Natural killer cell (primary cell): ENCODE results near the gene PIBF1. TPM values are rescaled to one million over a fixed set of nuclear protein-coding genes. Genes with fewer than 3 reads are reported as not detected.

ENCODE experiments used
- ATAC-seq, 3 donors: fragments of 150-1000 bp in 2 of 3; fragments of 200-7000 bp in 1 of 3; cut with Tn5 transposase; 1 replicate in 1 of 3; 2 replicates in 2 of 3; pipeline ENCODE4 v1.10.0; 2021; ENCODE audit warnings: mild to moderate bottlenecking in 2 of 3, moderate library complexity in 2 of 3
- DNase-seq, 2 donors: peaks; one replicate each; pipeline versions ENCODE4 v3.0.0 to v3.0.0-alpha.2; 2013 to 2021; ENCODE audit warnings: mixed read lengths in 1 of 2
- H3K27ac ChIP-seq: one replicate; pipeline ENCODE4 v1.5.1; 2013; ENCODE audit warnings: mild to moderate bottlenecking, low read length
- H3K27me3 ChIP-seq: one replicate; pipeline ENCODE4 v1.6.1; 2013; ENCODE audit warnings: low read length; ENCODE audit not compliant: control insufficient read depth, insufficient read depth
- H3K36me3 ChIP-seq: one replicate; pipeline ENCODE4 v1.6.1; 2013; ENCODE audit warnings: low read length; ENCODE audit not compliant: control insufficient read depth, insufficient read depth
- H3K4me1 ChIP-seq: one replicate; pipeline ENCODE4 v1.6.1; 2013; ENCODE audit warnings: low read length; ENCODE audit not compliant: control insufficient read depth, insufficient read depth
- H3K4me3 ChIP-seq: one replicate; pipeline ENCODE4 v1.5.1; 2013; ENCODE audit warnings: low read length
- H3K9me3 ChIP-seq: one replicate; pipeline ENCODE4 v1.6.1; 2013; ENCODE audit warnings: low read length; ENCODE audit not compliant: control insufficient read depth, insufficient read depth
- H3K27ac Mint-ChIP-seq, 2 donors: one replicate each; pipeline ENCODE4 v1.8.0; 2022; ENCODE audit warnings: mild to moderate bottlenecking in 2 of 2, mixed read lengths in 2 of 2, moderate library complexity in 1 of 2
- H3K27me3 Mint-ChIP-seq, 2 donors: one replicate each; pipeline ENCODE4 v1.8.0; 2022; ENCODE audit warnings: low read depth in 2 of 2, mixed read lengths in 2 of 2
- H3K36me3 Mint-ChIP-seq: one replicate; pipeline ENCODE4 v1.8.0; 2022; ENCODE audit warnings: mixed read lengths
- H3K4me1 Mint-ChIP-seq, 2 donors: one replicate each; pipeline ENCODE4 v1.8.0; 2022; ENCODE audit warnings: mixed read lengths in 2 of 2
- H3K4me3 Mint-ChIP-seq: one replicate; pipeline ENCODE4 v1.8.0; 2022; ENCODE audit warnings: mild to moderate bottlenecking, moderate library complexity, mixed read lengths
- H3K9me3 Mint-ChIP-seq, 2 donors: one replicate each; pipeline ENCODE4 v1.8.0; 2022; ENCODE audit warnings: mixed read lengths in 2 of 2
- WGBS: methylation state at CpG from one replicate; pipeline ENCODE4 v1.1.7; 2013; ENCODE audit warnings: missing lambda C conversion rate; ENCODE audit not compliant: insufficient coverage; 5-methylcytosine and 5-hydroxymethylcytosine counted together
- intact Hi-C: fragments of 100-400 bp; cut with micrococcal nuclease; formaldehyde crosslinking; loops from one replicate; pipeline ENCODE4 v1.14.2; 2022
- total RNA-seq, 4 donors: library from RNA; stranded (reverse); fragments of 120-200 nt in 1 of 4; gene quantifications; one replicate each; pipeline versions ENCODE4 v1.2.3 to v1.2.4, GENCODE V29; 2013 to 2022
- TF ChIP-seq, protein P1 (sequence below): fragments of 200-600 bp; IDR thresholded peaks from one replicate; pipeline ENCODE4 v1.8.0; 2022; ENCODE audit warnings: antibody characterized with exemption

Gene PIBF1
- total RNA-seq, 3 donors from 2014 or later (not counting 1 experiment from before 2014, with no cell fraction given), result 21.9 to 37.8 (median 27.8) TPM

GRCh38 chr13:72960541-72960940 is 178.6 kb downstream of the PIBF1 start:
- Histone ChIP-seq H3K9me3 (no peaks in the 10 kb centered on the region), H3K27ac (no peak overlapping the region), H3K4me1 (no peaks in the 10 kb centered on the region), H3K36me3 (peaks cover 4% of the 10 kb centered on the region), H3K27me3 (no peaks in the 10 kb centered on the region), H3K4me3 (no peak overlapping the region)
- TF ChIP-seq, protein P1, sequence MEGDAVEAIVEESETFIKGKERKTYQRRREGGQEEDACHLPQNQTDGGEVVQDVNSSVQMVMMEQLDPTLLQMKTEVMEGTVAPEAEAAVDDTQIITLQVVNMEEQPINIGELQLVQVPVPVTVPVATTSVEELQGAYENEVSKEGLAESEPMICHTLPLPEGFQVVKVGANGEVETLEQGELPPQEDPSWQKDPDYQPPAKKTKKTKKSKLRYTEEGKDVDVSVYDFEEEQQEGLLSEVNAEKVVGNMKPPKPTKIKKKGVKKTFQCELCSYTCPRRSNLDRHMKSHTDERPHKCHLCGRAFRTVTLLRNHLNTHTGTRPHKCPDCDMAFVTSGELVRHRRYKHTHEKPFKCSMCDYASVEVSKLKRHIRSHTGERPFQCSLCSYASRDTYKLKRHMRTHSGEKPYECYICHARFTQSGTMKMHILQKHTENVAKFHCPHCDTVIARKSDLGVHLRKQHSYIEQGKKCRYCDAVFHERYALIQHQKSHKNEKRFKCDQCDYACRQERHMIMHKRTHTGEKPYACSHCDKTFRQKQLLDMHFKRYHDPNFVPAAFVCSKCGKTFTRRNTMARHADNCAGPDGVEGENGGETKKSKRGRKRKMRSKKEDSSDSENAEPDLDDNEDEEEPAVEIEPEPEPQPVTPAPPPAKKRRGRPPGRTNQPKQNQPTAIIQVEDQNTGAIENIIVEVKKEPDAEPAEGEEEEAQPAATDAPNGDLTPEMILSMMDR, result no peak
- H3K36me3 Mint-ChIP-seq, result peaks cover 10% of the 10 kb centered on the region
- DNase-seq (no peak), ATAC-seq (no peak)
- no peak overlapping the region for H3K27ac Mint-ChIP-seq
- H3K4me3 Mint-ChIP-seq, result no peak overlapping the region
- H3K9me3 Mint-ChIP-seq, result no peaks in the 10 kb centered on the region
- H3K4me1 Mint-ChIP-seq, result no peaks in the 10 kb centered on the region
- intact Hi-C loops, result no loop called here
- H3K27me3 Mint-ChIP-seq, result no peaks in the 10 kb centered on the region

DNA sequence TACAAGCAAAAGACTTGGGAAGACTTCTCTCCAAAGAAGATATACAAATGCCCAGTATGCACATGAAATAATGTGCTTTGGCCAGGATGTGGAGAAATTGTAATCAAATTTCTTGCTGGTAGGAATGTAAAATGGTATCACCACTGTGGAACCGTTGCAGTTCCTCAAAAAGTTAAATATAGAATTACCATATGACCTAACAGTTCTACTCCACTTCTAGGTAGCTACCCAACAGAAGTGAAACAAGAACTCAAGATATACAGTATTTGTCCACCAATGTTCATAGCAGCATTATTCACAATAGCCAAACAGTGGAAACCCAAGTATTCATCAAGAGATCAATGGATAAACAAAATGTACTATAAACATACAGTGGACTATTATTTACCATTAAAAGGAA is 181.8 kb downstream of the PIBF1 start:
- Histone ChIP-seq H3K27me3 (no peaks in the 10 kb centered on the region), H3K27ac (no peak overlapping the region), H3K9me3 (no peaks in the 10 kb centered on the region), H3K4me1 (no peaks in the 10 kb centered on the region), H3K36me3 (peaks cover 5% of the 10 kb centered on the region), H3K4me3 (no peak overlapping the region)
- Mint-ChIP-seq H3K9me3 (no peaks in the 10 kb centered on the region), H3K27me3 (no peaks in the 10 kb centered on the region), H3K36me3 (no peaks in the 10 kb centered on the region), H3K4me3 (no peak overlapping the region), H3K27ac (no peak overlapping the region), H3K4me1 (no peaks in the 10 kb centered on the region)
- WGBS, result no CpG with 5 or more reads among the region's 1 CpG
- DNase-seq (no peak), ATAC-seq (no peak)
- intact Hi-C loops, result no loop called here
- TF ChIP-seq, protein P1, result no peak

- no peaks in the 10 kb centered on the region for H3K27me3 Mint-ChIP-seq
- H3K27ac Mint-ChIP-seq, result no peak overlapping the region
- TF ChIP-seq, protein P1, result no peak
- ATAC-seq (no peak), DNase-seq (no peak)
- H3K27me3 ChIP-seq, result no peaks in the 10 kb centered on the region
- no peaks in the 10 kb centered on the region for H3K4me1 Mint-ChIP-seq
- WGBS, result no CpG with 5 or more reads among the region's 2 CpGs
- H3K36me3 ChIP-seq, result peaks cover 10% of the 10 kb centered on the region
- H3K4me3 Mint-ChIP-seq, result no peak overlapping the region
- no peaks in the 10 kb centered on the region for H3K9me3 Mint-ChIP-seq
- H3K27ac ChIP-seq, result no peak overlapping the region
- no peak overlapping the region for H3K4me3 ChIP-seq
- H3K9me3 ChIP-seq, result no peaks in the 10 kb centered on the region
- intact Hi-C loops, result no loop called here
- no peaks in the 10 kb centered on the region for H3K4me1 ChIP-seq
- H3K36me3 Mint-ChIP-seq, result no peaks in the 10 kb centered on the region
Observed at GRCh38 chr13:72970301-72970880, 188.5 kb downstream of the PIBF1 start.

- H3K4me3 Mint-ChIP-seq, result no peak overlapping the region
- H3K9me3 Mint-ChIP-seq, result no peaks in the 10 kb centered on the region
- Histone ChIP-seq H3K27ac (no peak overlapping the region), H3K27me3 (no peaks in the 10 kb centered on the region), H3K4me1 (no peaks in the 10 kb centered on the region), H3K36me3 (peaks cover 15% of the 10 kb centered on the region), H3K9me3 (no peaks in the 10 kb centered on the region), H3K4me3 (no peak overlapping the region)
- DNase-seq (no peak), ATAC-seq (no peak)
- H3K27me3 Mint-ChIP-seq, result no peaks in the 10 kb centered on the region
- TF ChIP-seq, protein P1, result no peak
- H3K27ac Mint-ChIP-seq, result no peak overlapping the region
- WGBS, result no CpG with 5 or more reads among the region's 5 CpGs
- no peaks in the 10 kb centered on the region for H3K36me3 Mint-ChIP-seq
- intact Hi-C loops, result no loop called here
- no peaks in the 10 kb centered on the region for H3K4me1 Mint-ChIP-seq
Observed at GRCh38 chr13:72970956-72971355, 189.0 kb downstream of the PIBF1 start.
